Islet of Langerhans (tissue), 1 donor: Measurements from ENCODE around the gene KXD1.

Experiments
- FAIRE-seq: peaks from one replicate; lab custom pipeline; 2011; peaks lifted over from hg19 to GRCh38; lab: Jason Lieb, UNC

KXD1 gene

DNA sequence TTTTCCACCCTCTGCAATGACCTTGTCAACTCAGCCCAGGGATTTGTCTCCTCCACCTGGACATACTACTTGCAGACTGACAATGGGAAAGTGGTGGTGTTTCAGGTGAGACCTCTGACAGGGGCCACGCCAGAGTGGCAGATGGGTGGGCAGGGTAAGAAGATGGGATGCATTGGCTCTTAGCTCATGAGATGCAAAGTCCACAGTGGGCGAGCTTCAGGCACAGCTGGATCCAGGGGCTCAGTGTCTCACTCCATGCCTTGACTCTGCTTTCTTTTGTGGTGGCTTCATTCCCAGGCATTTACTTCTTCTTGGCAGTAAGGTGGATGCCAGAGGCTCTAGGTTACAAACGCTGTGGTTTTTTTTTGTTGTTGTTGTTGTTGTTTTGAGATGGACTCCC is 58.4 kb downstream of the KXD1 start:
- no peak for FAIRE-seq

DNA sequence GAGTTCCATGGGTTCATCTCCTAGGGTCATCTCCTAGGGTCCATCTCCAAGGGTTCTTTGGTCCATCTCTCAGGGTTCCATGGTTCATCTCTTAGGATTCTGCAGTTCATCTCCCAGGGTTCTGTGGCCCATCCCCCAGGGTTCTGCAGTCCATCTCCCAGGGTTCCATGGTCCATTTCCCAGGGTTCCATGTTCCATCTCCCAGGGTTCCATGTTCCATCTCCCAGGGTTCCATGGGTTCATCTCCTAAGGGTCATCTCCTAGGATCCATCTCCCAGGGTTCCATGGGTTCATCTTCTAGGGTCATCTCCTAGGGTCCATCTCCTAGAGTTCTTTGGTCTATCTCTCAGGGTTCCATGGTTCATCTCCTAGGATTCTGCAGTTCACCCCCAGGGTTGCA is 59.9 kb downstream of the KXD1 start:
- no peak for FAIRE-seq

DNA sequence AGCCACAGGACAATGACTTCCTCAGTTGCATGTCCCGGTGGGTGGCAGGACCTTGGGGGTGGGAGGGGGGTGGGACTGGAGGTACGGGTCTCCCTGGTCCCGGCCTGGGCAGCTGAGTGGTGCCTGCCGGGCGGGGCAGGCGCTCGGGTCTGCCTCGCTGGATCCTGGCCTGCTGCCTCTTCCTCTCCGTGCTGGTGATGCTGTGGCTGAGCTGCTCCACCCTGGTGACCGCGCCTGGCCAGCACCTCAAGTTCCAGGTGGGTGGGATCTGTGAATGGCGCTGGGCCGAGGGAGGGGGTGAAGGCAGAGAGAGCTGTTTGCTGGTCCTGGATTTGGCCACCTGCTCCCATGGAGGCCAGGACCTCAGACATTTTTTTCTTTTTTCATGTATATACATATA is 60.6 kb downstream of the KXD1 start:
- FAIRE-seq: no peak
